ENCODE data around the gene DDOST.

- no peak for TF ChIP-seq EZH2 (IDR thresholded peaks at IDR 0.05; ENCODE audit: low read length)
- TF ChIP-seq, protein P1, sequence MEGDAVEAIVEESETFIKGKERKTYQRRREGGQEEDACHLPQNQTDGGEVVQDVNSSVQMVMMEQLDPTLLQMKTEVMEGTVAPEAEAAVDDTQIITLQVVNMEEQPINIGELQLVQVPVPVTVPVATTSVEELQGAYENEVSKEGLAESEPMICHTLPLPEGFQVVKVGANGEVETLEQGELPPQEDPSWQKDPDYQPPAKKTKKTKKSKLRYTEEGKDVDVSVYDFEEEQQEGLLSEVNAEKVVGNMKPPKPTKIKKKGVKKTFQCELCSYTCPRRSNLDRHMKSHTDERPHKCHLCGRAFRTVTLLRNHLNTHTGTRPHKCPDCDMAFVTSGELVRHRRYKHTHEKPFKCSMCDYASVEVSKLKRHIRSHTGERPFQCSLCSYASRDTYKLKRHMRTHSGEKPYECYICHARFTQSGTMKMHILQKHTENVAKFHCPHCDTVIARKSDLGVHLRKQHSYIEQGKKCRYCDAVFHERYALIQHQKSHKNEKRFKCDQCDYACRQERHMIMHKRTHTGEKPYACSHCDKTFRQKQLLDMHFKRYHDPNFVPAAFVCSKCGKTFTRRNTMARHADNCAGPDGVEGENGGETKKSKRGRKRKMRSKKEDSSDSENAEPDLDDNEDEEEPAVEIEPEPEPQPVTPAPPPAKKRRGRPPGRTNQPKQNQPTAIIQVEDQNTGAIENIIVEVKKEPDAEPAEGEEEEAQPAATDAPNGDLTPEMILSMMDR (optimal IDR thresholded peaks at IDR 0.05 in 1 of 3, IDR thresholded peaks at IDR 0.05 in 1 of 3, conservative IDR thresholded peaks at IDR 0.05 in 1 of 3; ENCODE audit: extremely low read depth in 1 of 3, insufficient read depth in 2 of 3, low read length in 3 of 3), result no peak
Observed at GRCh38 chr1:20701446-20701845, 40.3 kb upstream of the DDOST start.

Data from keratinocyte (primary cell).